Liver (tissue), 9 donors: ENCODE results near the gene PIEZO2. TPM values are rescaled to one million over a fixed set of nuclear protein-coding genes. Genes with fewer than 3 reads are reported as not detected.
"Not testable (repeated sequence)": the region's sequence is repeated elsewhere in the genome, so short reads cannot be mapped to it uniquely, and the experiment has no call there.

Source experiments
- DNase-seq: peaks from one replicate; pipeline ENCODE4 v3.0.0-alpha.2; 2017; ENCODE audit warnings: low spot score
- H3K27ac ChIP-seq, 2 donors: one replicate each; pipeline ENCODE4 v1.7.0; 2013; ENCODE audit warnings: inconsistent platforms in 2 of 2, low read length in 2 of 2, control low read depth in 1 of 2, low read depth in 1 of 2, mild to moderate bottlenecking in 1 of 2
- H3K27me3 ChIP-seq, 4 donors: one replicate each; pipeline versions ENCODE4 v1.6.1 to v1.7.0; 2013; ENCODE audit warnings: low read length in 3 of 4, inconsistent platforms in 1 of 4, mild to moderate bottlenecking in 1 of 4, moderate library complexity in 1 of 4; ENCODE audit not compliant: control insufficient read depth in 4 of 4, insufficient read depth in 4 of 4
- H3K36me3 ChIP-seq, 4 donors: one replicate each; pipeline versions ENCODE4 v1.6.1 to v1.7.0; 2013; ENCODE audit warnings: low read length in 3 of 4, mild to moderate bottlenecking in 3 of 4, low read depth in 1 of 4, moderate library complexity in 1 of 4; ENCODE audit not compliant: control insufficient read depth in 4 of 4, insufficient read depth in 3 of 4
- H3K4me1 ChIP-seq, 4 donors: one replicate each; pipeline versions ENCODE4 v1.6.1 to v1.7.0; 2013; ENCODE audit warnings: low read length in 3 of 4, mild to moderate bottlenecking in 3 of 4, moderate library complexity in 1 of 4; ENCODE audit not compliant: control insufficient read depth in 4 of 4, insufficient read depth in 4 of 4
- H3K4me3 ChIP-seq, 3 donors: one replicate each; pipeline versions ENCODE4 v1.6.1 to v1.7.0; 2013; ENCODE audit warnings: low read length in 3 of 3, control low read depth in 1 of 3, low read depth in 1 of 3, mild to moderate bottlenecking in 1 of 3
- H3K9ac ChIP-seq, 2 donors: one replicate each; pipeline ENCODE4 v1.7.0; 2013; ENCODE audit warnings: low read length in 2 of 2, mild to moderate bottlenecking in 2 of 2, moderate library complexity in 2 of 2, control low read depth in 1 of 2, low read depth in 1 of 2
- H3K9me3 ChIP-seq, 4 donors: one replicate each; pipeline versions ENCODE4 v1.6.1 to v1.7.0; 2013; ENCODE audit warnings: low read length in 3 of 4; ENCODE audit not compliant: control insufficient read depth in 4 of 4
- EGR1 ChIP-seq, 2 donors: IDR thresholded peaks; 2 replicates each; pipeline ENCODE4 v1.6.1; 2016 to 2018; ENCODE audit warnings: antibody characterized with exemption in 2 of 2, low read depth in 2 of 2
- FOXA1 ChIP-seq: IDR thresholded peaks from 2 replicates; pipeline ENCODE4 v1.6.1; 2016; ENCODE audit warnings: antibody characterized with exemption
- FOXA2 ChIP-seq: IDR thresholded peaks from 2 replicates; pipeline ENCODE4 v1.6.1; 2016; ENCODE audit warnings: antibody characterized with exemption
- HNF4A ChIP-seq, 2 donors: conservative IDR thresholded peaks; 2 replicates each; pipeline ENCODE4 v1.6.1; 2016; ENCODE audit warnings: antibody characterized with exemption in 2 of 2, mild to moderate bottlenecking in 2 of 2
- HNF4G ChIP-seq: IDR thresholded peaks from 2 replicates; pipeline ENCODE4 v1.6.1; 2016; ENCODE audit warnings: antibody characterized with exemption
- NR2F2 ChIP-seq: IDR thresholded peaks from 2 replicates; pipeline ENCODE4 v1.6.1; 2016; ENCODE audit warnings: antibody characterized with exemption
- RAD21 ChIP-seq, 2 donors: IDR thresholded peaks; 2 replicates each; pipeline ENCODE4 v1.6.1; 2016; ENCODE audit warnings: antibody characterized with exemption in 2 of 2, mild to moderate bottlenecking in 2 of 2
- RXRA ChIP-seq, 2 donors: IDR thresholded peaks; 2 replicates each; pipeline ENCODE4 v1.6.1; 2017 to 2018; ENCODE audit warnings: antibody characterized with exemption in 2 of 2, mild to moderate bottlenecking in 1 of 2
- SP1 ChIP-seq: IDR thresholded peaks from 2 replicates; pipeline ENCODE4 v1.6.1; 2018; ENCODE audit warnings: antibody characterized with exemption, mild to moderate bottlenecking
- TAF1 ChIP-seq: conservative IDR thresholded peaks from 2 replicates; pipeline ENCODE4 v1.6.1; 2016; ENCODE audit warnings: antibody characterized with exemption, mild to moderate bottlenecking
- YY1 ChIP-seq: IDR thresholded peaks from 2 replicates; pipeline ENCODE4 v1.6.1; 2016; ENCODE audit warnings: antibody characterized with exemption, mild to moderate bottlenecking
- WGBS: extraction: QIAGEN DNeasy Blood & Tissue Kit; methylation state at CpG from one replicate; pipeline ENCODE4 v1.1.7; 2013; 5-methylcytosine and 5-hydroxymethylcytosine counted together
- polyA plus RNA-seq, 2 donors: library from polyadenylated mRNA; stranded (reverse) in 1 of 2; unstranded in 1 of 2; fragments of 200-250 nt in 1 of 2; fragments of >200 nt in 1 of 2; fragmentation: Nextera tagmentation in 1 of 2; extraction: Ambion mirVana in 1 of 2; gene quantifications; one replicate each; pipeline versions ENCODE4 v1.2.1 to v1.2.3, GENCODE V29; 2013 to 2015
- total RNA-seq, 2 donors: library from RNA; depleted of rRNA; stranded (reverse); fragments of >200 nt; gene quantifications; one replicate each; pipeline ENCODE4 v1.2.3, GENCODE V29; 2014
- TF ChIP-seq, protein P1 (sequence below): IDR thresholded peaks from 2 replicates; pipeline ENCODE4 v1.6.1; 2016; ENCODE audit warnings: antibody characterized with exemption
- TF ChIP-seq, protein P2 (sequence below): fragments of 150-350 bp; IDR thresholded peaks from 2 replicates; pipeline ENCODE4 v1.5.1; 2017; ENCODE audit warnings: improper control_type of control experiment, low read depth, low read length; ENCODE audit not compliant: missing input control
- TF ChIP-seq, protein P3 (sequence below): IDR thresholded peaks from 2 replicates; pipeline ENCODE4 v1.6.1; 2016; ENCODE audit warnings: antibody characterized with exemption
- TF ChIP-seq, protein P4 (sequence below): IDR thresholded peaks from 2 replicates; pipeline ENCODE4 v1.6.1; 2016; ENCODE audit warnings: antibody characterized with exemption, mild to moderate bottlenecking
- donor health status: healthy.
- donor health status: healthy.
- donor health status: healthy.
- donor health status: healthy.
- donor health status: healthy.

Gene PIEZO2
- total and polyA plus RNA-seq, 4 donors = 1.1 to 12.3 (median 4.8) TPM

DNA sequence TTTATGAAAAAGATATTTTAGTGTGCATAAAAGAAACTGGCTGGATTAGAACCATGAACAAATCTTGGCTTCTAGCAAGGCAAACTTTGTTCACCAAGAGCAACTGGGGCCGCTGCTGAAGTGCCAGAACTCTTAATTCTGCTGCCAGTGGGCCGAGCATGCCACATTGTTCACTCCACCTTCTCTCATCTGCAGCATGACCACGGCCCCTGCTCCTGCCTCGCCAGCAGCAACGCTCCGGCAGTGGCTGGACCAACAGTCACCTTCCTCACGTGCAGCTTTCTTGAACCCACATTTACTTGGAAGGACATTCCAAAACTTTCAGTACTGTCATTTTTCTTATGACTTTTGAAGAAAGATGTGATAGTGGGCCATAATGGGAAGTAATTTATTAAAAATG, 213.8 kb downstream of the PIEZO2 start (continued):
- no peak for TF ChIP-seq YY1

DNA sequence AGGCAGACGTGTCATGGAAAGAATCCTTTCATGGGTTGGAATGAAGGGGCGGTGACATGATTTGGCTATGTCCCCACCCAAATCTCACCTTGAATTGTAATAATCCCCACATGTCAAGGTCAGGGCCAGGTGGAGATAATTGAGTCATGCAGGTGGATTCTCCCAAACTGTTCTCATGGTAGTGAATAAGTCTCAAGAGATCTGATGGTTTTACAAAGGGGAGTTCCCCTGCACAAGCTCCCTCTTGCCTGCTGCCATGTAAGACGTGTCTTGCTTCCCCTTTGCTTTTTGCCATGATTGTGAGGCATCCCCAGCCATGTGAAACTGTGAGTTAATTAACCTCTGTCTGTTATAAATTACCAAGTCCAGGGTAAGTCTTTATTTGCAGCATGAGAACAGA, 215.7 kb downstream of the PIEZO2 start:
- WGBS = 96% methylated on average over 3 of the region's 3 CpGs
- H3K36me3 ChIP-seq, H3K9me3 ChIP-seq, H3K27ac ChIP-seq, H3K27me3 ChIP-seq, H3K4me1 ChIP-seq, DNase-seq, H3K4me3 ChIP-seq, H3K9ac ChIP-seq: not testable (repeated sequence)

DNA sequence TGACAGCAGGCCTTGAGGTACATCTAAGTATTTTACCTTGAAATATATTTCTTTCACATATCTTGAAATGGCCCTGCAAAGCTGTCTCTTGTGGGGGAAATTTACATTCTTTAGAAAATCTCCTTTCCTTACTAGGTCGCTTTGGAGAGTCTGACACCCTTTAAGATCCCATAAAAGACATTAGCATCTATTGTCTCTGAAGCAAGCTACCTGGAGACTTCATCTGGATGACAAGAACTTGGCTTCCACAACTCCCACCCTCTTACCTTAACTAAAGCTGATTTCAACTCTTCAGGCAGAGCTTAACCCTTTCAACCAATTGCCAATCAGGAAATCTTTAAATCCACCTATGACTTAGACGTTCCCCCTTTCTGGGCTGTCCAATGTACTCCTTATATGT, 219.3 kb downstream of the PIEZO2 start:
- Histone ChIP-seq H3K27ac (no peak overlapping the region), H3K27me3 (no peaks in the 10 kb centered on the region), H3K36me3 (no peaks in the 10 kb centered on the region), H3K9ac (no peak overlapping the region), H3K4me1 (peaks cover 0 to 2% (median 0%) of the 10 kb centered on the region in 4 donors), H3K9me3 (no peaks in the 10 kb centered on the region), H3K4me3 (no peak overlapping the region)
- 49% methylated on average over 2 of the region's 2 CpGs for WGBS
- DNase-seq = no peak
- TF ChIP-seq, protein P1, sequence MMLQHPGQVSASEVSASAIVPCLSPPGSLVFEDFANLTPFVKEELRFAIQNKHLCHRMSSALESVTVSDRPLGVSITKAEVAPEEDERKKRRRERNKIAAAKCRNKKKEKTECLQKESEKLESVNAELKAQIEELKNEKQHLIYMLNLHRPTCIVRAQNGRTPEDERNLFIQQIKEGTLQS = no peak
- no peak for TF ChIP-seq HNF4A (conservative IDR thresholded peaks at IDR 0.05)
- no peak for TF ChIP-seq HNF4G
- TF ChIP-seq, protein P2, sequence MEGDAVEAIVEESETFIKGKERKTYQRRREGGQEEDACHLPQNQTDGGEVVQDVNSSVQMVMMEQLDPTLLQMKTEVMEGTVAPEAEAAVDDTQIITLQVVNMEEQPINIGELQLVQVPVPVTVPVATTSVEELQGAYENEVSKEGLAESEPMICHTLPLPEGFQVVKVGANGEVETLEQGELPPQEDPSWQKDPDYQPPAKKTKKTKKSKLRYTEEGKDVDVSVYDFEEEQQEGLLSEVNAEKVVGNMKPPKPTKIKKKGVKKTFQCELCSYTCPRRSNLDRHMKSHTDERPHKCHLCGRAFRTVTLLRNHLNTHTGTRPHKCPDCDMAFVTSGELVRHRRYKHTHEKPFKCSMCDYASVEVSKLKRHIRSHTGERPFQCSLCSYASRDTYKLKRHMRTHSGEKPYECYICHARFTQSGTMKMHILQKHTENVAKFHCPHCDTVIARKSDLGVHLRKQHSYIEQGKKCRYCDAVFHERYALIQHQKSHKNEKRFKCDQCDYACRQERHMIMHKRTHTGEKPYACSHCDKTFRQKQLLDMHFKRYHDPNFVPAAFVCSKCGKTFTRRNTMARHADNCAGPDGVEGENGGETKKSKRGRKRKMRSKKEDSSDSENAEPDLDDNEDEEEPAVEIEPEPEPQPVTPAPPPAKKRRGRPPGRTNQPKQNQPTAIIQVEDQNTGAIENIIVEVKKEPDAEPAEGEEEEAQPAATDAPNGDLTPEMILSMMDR = no peak
- no peak for TF ChIP-seq RAD21 (IDR thresholded peaks at IDR 0.05)
- no peak for TF ChIP-seq RXRA (IDR thresholded peaks at IDR 0.05)
- no peak for TF ChIP-seq EGR1 (IDR thresholded peaks at IDR 0.05; ENCODE audit: low read depth in 2 of 2)

DNA sequence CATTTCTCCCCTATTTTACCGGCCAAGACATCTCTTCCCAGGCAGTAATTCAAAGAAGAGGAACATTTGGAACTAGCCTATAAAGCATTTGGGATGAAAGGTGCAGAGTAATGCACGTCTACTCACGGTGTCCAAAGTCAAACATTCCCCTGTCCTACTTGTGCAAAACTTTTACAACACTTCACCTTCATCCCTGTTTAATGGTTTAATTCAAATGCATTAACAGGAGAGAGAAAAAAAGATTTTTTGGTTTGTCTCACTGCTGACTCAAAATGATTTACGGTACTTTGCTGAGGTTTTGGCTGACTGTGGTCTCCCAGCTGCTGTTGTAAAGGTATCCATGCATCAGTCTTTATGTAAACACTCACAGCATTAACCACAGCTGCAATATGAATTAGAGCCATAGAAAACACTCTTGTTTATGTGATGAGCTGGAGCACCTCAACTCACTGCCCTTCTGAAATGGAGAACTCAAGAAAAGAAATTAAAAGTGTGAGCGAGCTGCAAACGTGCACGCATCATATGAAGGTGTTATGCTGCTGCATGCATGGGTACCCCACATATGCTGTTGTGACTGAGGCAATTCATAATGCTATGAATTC, 220.5 kb downstream of the PIEZO2 start:
- Histone ChIP-seq H3K4me1 (peaks cover 0 to 2% (median 0%) of the 10 kb centered on the region in 4 donors), H3K27ac (no peak overlapping the region), H3K36me3 (no peaks in the 10 kb centered on the region), H3K27me3 (no peaks in the 10 kb centered on the region), H3K9me3 (no peaks in the 10 kb centered on the region), H3K4me3 (no peak overlapping the region), H3K9ac (no peak overlapping the region)
- 86% methylated on average over 7 of the region's 7 CpGs for WGBS
- DNase-seq = no peak
- TF ChIP-seq, protein P3, sequence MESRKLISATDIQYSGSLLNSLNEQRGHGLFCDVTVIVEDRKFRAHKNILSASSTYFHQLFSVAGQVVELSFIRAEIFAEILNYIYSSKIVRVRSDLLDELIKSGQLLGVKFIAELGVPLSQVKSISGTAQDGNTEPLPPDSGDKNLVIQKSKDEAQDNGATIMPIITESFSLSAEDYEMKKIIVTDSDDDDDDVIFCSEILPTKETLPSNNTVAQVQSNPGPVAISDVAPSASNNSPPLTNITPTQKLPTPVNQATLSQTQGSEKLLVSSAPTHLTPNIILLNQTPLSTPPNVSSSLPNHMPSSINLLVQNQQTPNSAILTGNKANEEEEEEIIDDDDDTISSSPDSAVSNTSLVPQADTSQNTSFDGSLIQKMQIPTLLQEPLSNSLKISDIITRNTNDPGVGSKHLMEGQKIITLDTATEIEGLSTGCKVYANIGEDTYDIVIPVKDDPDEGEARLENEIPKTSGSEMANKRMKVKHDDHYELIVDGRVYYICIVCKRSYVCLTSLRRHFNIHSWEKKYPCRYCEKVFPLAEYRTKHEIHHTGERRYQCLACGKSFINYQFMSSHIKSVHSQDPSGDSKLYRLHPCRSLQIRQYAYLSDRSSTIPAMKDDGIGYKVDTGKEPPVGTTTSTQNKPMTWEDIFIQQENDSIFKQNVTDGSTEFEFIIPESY = no peak
- TF ChIP-seq, protein P2 = no peak
- TF ChIP-seq, protein P1 = no peak
- TF ChIP-seq, protein P4, sequence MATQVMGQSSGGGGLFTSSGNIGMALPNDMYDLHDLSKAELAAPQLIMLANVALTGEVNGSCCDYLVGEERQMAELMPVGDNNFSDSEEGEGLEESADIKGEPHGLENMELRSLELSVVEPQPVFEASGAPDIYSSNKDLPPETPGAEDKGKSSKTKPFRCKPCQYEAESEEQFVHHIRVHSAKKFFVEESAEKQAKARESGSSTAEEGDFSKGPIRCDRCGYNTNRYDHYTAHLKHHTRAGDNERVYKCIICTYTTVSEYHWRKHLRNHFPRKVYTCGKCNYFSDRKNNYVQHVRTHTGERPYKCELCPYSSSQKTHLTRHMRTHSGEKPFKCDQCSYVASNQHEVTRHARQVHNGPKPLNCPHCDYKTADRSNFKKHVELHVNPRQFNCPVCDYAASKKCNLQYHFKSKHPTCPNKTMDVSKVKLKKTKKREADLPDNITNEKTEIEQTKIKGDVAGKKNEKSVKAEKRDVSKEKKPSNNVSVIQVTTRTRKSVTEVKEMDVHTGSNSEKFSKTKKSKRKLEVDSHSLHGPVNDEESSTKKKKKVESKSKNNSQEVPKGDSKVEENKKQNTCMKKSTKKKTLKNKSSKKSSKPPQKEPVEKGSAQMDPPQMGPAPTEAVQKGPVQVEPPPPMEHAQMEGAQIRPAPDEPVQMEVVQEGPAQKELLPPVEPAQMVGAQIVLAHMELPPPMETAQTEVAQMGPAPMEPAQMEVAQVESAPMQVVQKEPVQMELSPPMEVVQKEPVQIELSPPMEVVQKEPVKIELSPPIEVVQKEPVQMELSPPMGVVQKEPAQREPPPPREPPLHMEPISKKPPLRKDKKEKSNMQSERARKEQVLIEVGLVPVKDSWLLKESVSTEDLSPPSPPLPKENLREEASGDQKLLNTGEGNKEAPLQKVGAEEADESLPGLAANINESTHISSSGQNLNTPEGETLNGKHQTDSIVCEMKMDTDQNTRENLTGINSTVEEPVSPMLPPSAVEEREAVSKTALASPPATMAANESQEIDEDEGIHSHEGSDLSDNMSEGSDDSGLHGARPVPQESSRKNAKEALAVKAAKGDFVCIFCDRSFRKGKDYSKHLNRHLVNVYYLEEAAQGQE = no peak
- TF ChIP-seq RAD21 (IDR thresholded peaks at IDR 0.05) = no peak
- no peak for TF ChIP-seq HNF4A (conservative IDR thresholded peaks at IDR 0.05)
- TF ChIP-seq FOXA1 = no peak
- TF ChIP-seq NR2F2 = no peak
- no peak for TF ChIP-seq SP1
- no peak for TF ChIP-seq FOXA2
- no peak for TF ChIP-seq TAF1
- TF ChIP-seq EGR1 (IDR thresholded peaks at IDR 0.05; ENCODE audit: low read depth in 2 of 2) = no peak
- no peak for TF ChIP-seq RXRA (IDR thresholded peaks at IDR 0.05)
- no peak for TF ChIP-seq HNF4G
